Measurements from ENCODE around the gene EGLN1. TPM values are rescaled to one million over a fixed set of nuclear protein-coding genes. Genes with fewer than 3 reads are reported as not detected.
"Not testable (repeated sequence)": the region's sequence is repeated elsewhere in the genome, so short reads cannot be mapped to it uniquely, and the experiment has no call there.

EGLN1 gene
- total and polyA plus RNA-seq, 5 donors = 27.9 to 79.9 (median 67.2) TPM

DNA sequence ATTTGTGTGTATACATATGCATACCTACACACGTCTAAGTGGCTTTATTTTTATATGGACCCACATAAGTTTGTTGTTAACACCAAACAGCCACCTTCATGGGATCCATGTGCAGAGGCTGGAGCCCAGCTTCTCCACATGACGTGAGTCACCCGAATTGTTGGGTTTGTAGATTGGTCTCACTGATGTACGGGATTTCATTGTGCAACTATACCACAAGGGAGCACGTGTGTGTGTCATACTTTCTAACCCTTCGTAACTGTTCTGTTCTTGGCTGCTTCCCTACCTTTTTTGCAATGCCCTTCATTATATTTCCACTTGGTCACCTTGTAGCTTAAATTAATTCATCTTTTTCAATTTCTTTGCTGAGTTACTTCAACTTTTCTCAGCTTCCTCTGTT is 63.0 kb downstream of the EGLN1 start:
- WGBS = 60% methylated on average over 6 of the region's 6 CpGs
- intact Hi-C loops (cut with DNase I) = loop anchor here (5.0 to 10.0 kb wide), 3 partner anchors 56 to 248 kb away; no protein-coding TSS in a partner anchor
- ATAC-seq (peak; percentile 51 to 72), DNase-seq (peak in 2 of 3 donors; percentile 46 to 50)
- Histone ChIP-seq H3K4me3 (ENCODE audit: low read length) (no peak overlapping the region), H3K27ac (ENCODE audit: low read length) (no peak overlapping the region), H3K9me3 (ENCODE audit: control insufficient read depth, low read length) (no peaks in the 10 kb centered on the region), H3K4me1 (ENCODE audit: control insufficient read depth, insufficient read depth, low read length) (no peaks in the 10 kb centered on the region), H3K27me3 (ENCODE audit: control insufficient read depth, insufficient read depth) (no peaks in the 10 kb centered on the region)

- Histone ChIP-seq H3K4me1 (ENCODE audit: control insufficient read depth, insufficient read depth, low read length) (no peaks in the 10 kb centered on the region), H3K9me3 (ENCODE audit: control insufficient read depth, low read length) (no peaks in the 10 kb centered on the region), H3K4me3 (ENCODE audit: low read length) (no peak overlapping the region), H3K27ac (ENCODE audit: low read length) (peak overlapping the region; percentile 35), H3K27me3 (ENCODE audit: control insufficient read depth, insufficient read depth) (no peaks in the 10 kb centered on the region)
- intact Hi-C loops (cut with DNase I) = loop anchor here (5.0 to 10.0 kb wide), 3 partner anchors 57 to 249 kb away; no protein-coding TSS in a partner anchor
- ATAC-seq (peak; percentile 74 to 78), DNase-seq (peak in 2 of 3 donors; percentile 7 to 31)
- WGBS = 9% methylated on average over 4 of the region's 4 CpGs
Measured at GRCh38 chr1:231357831-231358354, 64.2 kb downstream of the EGLN1 start.

DNA sequence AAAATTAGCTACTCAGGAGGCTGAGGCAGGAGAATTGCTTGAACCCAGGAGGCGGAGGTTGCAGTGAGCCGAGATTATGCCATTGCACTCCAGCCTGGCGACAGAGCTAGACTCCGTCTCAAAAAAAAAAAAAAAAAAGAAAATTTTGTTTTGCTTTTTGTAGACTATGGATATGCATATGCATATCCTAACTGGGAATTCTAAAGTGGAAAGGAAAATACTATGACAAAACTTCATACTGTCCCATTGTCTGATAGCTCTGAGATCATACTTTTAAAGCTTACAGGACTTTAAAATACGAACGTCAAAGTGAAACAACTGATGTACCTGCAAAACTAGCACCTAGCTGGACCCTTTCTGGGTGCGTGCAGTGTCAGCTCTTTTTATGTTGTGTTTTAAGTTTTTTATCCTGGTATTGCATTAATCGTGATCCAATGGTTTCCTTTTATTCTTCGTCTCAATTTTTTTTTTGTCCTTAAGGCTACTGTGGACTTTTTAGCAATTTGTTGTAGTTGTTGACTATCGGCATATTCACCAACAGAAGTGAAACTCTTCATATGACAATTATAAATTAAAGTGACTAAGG is 64.8 kb downstream of the EGLN1 start:
- Histone ChIP-seq H3K27ac (ENCODE audit: low read length) (no peak overlapping the region), H3K27me3 (ENCODE audit: control insufficient read depth, insufficient read depth) (no peaks in the 10 kb centered on the region), H3K9me3 (ENCODE audit: control insufficient read depth, low read length) (no peaks in the 10 kb centered on the region), H3K4me1 (ENCODE audit: control insufficient read depth, insufficient read depth, low read length) (no peaks in the 10 kb centered on the region), H3K4me3 (ENCODE audit: low read length) (no peak overlapping the region)
- no peak for ATAC-seq
- 76% methylated on average over 10 of the region's 10 CpGs for WGBS
- intact Hi-C loops (cut with DNase I) = loop anchor here (5.0 to 10.0 kb wide), 3 partner anchors 58 to 250 kb away; no protein-coding TSS in a partner anchor
- no peak for DNase-seq

- intact Hi-C loops (cut with DNase I) = loop anchor here (5.0 to 10.0 kb wide), 3 partner anchors 60 to 252 kb away; no protein-coding TSS in a partner anchor
- no peaks in the 10 kb centered on the region for H3K4me1 ChIP-seq (ENCODE audit: control insufficient read depth, insufficient read depth, low read length)
- ATAC-seq = no peak
- no peak overlapping the region for H3K4me3 ChIP-seq (ENCODE audit: low read length)
- DNase-seq = no peak
- no peak overlapping the region for H3K27ac ChIP-seq (ENCODE audit: low read length)
- no peaks in the 10 kb centered on the region for H3K9me3 ChIP-seq (ENCODE audit: control insufficient read depth, low read length)
- H3K27me3 ChIP-seq (ENCODE audit: control insufficient read depth, insufficient read depth) = no peaks in the 10 kb centered on the region
- 78% methylated on average over 3 of the region's 3 CpGs for WGBS
Measured at GRCh38 chr1:231355171-231355570, 66.9 kb downstream of the EGLN1 start.

DNA sequence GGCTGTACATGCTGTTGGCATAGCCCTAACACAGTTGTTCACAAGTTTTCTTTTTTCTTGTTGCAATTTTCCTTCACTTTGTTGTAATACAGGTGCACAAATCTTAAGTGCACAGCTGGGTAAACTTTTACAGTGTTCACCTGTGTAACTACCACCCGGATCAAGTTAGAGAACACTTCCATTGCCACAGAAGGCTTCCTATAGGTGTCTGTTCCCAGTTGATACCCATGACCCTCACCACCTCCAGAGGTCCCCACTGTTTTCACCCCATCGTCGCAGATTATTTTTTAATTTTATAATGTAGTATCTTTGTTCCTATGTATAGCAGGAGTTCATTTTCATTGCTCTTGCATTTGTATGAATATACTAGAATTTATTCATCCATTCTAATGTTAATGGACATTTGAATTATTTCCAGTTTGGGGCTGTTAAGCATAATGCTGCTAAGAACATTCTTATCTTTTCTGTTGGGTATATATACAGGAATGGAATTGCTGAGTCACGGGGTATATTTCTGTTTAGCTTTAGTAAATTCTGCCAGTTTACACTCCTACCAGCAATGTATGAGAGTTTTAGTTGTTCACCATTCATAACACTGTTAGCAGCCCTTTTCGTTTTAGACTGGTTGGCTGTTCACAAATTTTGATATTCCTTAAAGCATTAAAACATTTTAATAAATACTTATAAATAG is 67.6 kb downstream of the EGLN1 start:
- Histone ChIP-seq H3K4me1 (ENCODE audit: control insufficient read depth, insufficient read depth, low read length) (no peaks in the 10 kb centered on the region), H3K4me3 (ENCODE audit: low read length) (no peak overlapping the region), H3K27ac (ENCODE audit: low read length) (no peak overlapping the region), H3K9me3 (ENCODE audit: control insufficient read depth, low read length) (no peaks in the 10 kb centered on the region), H3K27me3 (ENCODE audit: control insufficient read depth, insufficient read depth) (no peaks in the 10 kb centered on the region)
- WGBS = 82% methylated on average over 5 of the region's 5 CpGs
- no peak for ATAC-seq
- DNase-seq = no peak
- intact Hi-C loops (cut with DNase I) = loop anchor here (5.0 to 10.0 kb wide), 4 partner anchors 60 to 253 kb away; no protein-coding TSS in a partner anchor

DNA sequence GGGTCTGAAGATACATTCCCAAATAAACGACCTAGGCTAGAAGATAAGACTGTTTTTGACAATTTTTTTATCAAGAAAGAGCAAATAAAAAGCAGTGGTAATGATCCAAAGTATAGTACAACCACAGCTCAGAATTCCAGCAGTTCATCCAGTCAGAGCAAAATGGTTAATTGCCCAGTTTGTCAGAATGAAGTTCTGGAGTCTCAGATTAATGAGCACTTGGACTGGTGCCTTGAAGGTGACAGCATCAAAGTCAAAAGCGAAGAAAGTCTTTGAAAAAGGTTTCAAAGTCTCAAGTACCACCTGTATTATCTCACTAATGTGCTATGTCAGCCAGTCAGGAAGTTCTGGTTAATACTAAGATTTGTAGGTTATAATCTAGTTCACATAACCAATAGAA is 69.0 kb downstream of the EGLN1 start:
- intact Hi-C loops (cut with DNase I) = loop anchor here in 1 of 4 donors (5.0 to 10.0 kb wide), 2 partner anchors 62 to 249 kb away; no protein-coding TSS in a partner anchor
- Histone ChIP-seq H3K4me1 (ENCODE audit: control insufficient read depth, insufficient read depth, low read length) (no peaks in the 10 kb centered on the region), H3K27ac (ENCODE audit: low read length) (no peak overlapping the region), H3K27me3 (ENCODE audit: control insufficient read depth, insufficient read depth) (no peaks in the 10 kb centered on the region), H3K9me3 (ENCODE audit: control insufficient read depth, low read length) (no peaks in the 10 kb centered on the region), H3K4me3 (ENCODE audit: low read length) (no peak overlapping the region)
- DNase-seq (no peak), ATAC-seq (no peak)
- 62% methylated on average over 2 of the region's 2 CpGs for WGBS

DNA sequence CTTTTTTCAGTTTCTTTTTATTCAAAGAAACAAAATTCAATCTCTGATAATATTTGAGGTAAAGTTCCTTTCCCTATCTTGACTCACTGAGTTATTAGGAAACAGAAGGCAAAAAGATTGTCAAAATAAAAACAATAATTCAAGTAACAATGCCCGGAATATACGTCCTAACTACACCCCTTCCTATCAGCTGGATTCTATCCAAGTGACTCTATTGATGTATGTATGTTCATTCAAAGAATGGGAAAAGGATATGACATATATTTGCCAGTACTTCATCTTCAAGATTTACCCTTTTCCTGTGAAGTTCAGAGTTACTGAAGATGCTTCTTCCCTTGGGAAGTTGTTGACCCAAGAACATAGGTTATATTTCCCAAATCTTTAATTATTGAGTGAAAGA is 70.3 kb downstream of the EGLN1 start:
- no peak overlapping the region for H3K27ac ChIP-seq (ENCODE audit: low read length)
- no peaks in the 10 kb centered on the region for H3K4me1 ChIP-seq (ENCODE audit: control insufficient read depth, insufficient read depth, low read length)
- intact Hi-C loops (cut with DNase I) = loop anchor here in 1 of 4 donors (5.0 to 10.0 kb wide), 2 partner anchors 63 to 250 kb away; no protein-coding TSS in a partner anchor
- H3K4me3 ChIP-seq (ENCODE audit: low read length) = no peak overlapping the region
- ATAC-seq (no peak), DNase-seq (no peak)
- no peaks in the 10 kb centered on the region for H3K27me3 ChIP-seq (ENCODE audit: control insufficient read depth, insufficient read depth)
- H3K9me3 ChIP-seq (ENCODE audit: control insufficient read depth, low read length) = no peaks in the 10 kb centered on the region
- 47% methylated on average over 2 of the region's 2 CpGs for WGBS

- H3K27me3 ChIP-seq (ENCODE audit: control insufficient read depth, insufficient read depth); H3K4me3 ChIP-seq (ENCODE audit: low read length); intact Hi-C loops (cut with DNase I); H3K9me3 ChIP-seq (ENCODE audit: control insufficient read depth, low read length); H3K27ac ChIP-seq (ENCODE audit: low read length); H3K4me1 ChIP-seq (ENCODE audit: control insufficient read depth, insufficient read depth, low read length); ATAC-seq; DNase-seq: not testable (repeated sequence)
- 93% methylated on average over 1 of the region's 1 CpG for WGBS
Measured at GRCh38 chr1:231348856-231349255, 73.2 kb downstream of the EGLN1 start.

GRCh38 chr1:231348442-231348841 is 73.6 kb downstream of the EGLN1 start:
- intact Hi-C loops (cut with DNase I) = no loop called here
- no peaks in the 10 kb centered on the region for H3K4me1 ChIP-seq (ENCODE audit: control insufficient read depth, insufficient read depth, low read length)
- no peak overlapping the region for H3K27ac ChIP-seq (ENCODE audit: low read length)
- H3K4me3 ChIP-seq (ENCODE audit: low read length) = no peak overlapping the region
- DNase-seq (no peak), ATAC-seq (no peak)
- no peaks in the 10 kb centered on the region for H3K9me3 ChIP-seq (ENCODE audit: control insufficient read depth, low read length)
- no peaks in the 10 kb centered on the region for H3K27me3 ChIP-seq (ENCODE audit: control insufficient read depth, insufficient read depth)
- WGBS = 94% methylated on average over 4 of the region's 4 CpGs

DNA sequence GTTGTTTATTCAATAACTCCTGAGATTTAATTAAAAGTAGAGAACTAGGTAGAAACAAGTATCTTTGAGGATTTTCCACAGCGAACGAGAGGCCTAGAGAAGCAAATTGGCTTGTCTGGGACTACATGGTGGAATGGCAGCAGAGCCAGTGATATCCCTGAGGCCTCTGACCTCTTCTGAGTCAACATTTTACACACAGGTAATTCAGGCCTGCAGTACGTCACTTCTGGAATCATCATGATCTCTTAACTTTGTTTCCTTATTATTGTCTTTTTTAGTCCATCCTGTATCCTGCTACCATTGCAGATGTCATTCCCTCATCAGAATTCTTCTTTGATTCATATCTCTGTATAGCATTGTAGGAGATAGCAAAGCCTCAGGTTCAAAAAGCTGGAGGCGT is 74.1 kb downstream of the EGLN1 start:
- Histone ChIP-seq H3K9me3 (ENCODE audit: control insufficient read depth, low read length) (no peaks in the 10 kb centered on the region), H3K4me3 (ENCODE audit: low read length) (no peak overlapping the region), H3K27ac (ENCODE audit: low read length) (no peak overlapping the region), H3K4me1 (ENCODE audit: control insufficient read depth, insufficient read depth, low read length) (no peaks in the 10 kb centered on the region), H3K27me3 (ENCODE audit: control insufficient read depth, insufficient read depth) (no peaks in the 10 kb centered on the region)
- WGBS = 93% methylated on average over 4 of the region's 4 CpGs
- DNase-seq = no peak
- ATAC-seq = no peak
- intact Hi-C loops (cut with DNase I) = no loop called here

DNA sequence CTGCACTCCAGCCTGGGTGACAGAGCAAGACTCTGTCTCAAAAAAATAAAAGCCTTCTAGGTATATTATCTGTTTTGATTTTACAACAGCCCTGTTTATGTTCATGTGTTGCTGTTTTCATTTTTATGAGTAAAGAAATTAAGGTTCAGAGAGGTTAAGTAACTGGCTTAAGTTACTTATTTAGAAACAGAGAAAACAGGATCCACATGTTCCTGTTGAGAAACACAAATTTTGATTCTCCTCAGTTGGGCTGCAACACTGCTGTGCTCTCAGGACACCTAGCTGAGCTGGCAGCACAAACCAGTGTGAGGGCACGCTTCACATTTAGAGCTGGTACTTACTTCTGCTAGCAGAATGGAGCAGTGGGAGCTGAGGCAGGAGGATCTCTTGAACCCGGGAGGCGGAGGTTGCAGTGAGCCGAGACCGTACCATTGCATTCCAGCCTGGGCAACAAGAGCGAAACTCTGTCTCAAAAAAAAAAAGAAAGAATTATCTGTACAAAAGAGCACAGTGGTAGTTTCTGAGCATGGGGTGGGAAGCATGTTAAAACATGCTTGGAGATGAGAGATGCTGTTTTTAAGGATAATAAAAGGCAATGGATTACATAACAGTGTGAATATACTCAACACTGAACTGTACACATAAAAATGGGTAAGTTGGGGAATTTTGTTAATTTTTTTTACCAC is 81.6 kb downstream of the EGLN1 start:
- Histone ChIP-seq H3K27me3 (ENCODE audit: control insufficient read depth, insufficient read depth) (no peaks in the 10 kb centered on the region), H3K4me1 (ENCODE audit: control insufficient read depth, insufficient read depth, low read length) (peaks cover 12% of the 10 kb centered on the region), H3K4me3 (ENCODE audit: low read length) (no peak overlapping the region), H3K9me3 (ENCODE audit: control insufficient read depth, low read length) (no peaks in the 10 kb centered on the region), H3K27ac (ENCODE audit: low read length) (no peak overlapping the region)
- ATAC-seq (no peak), DNase-seq (no peak)
- intact Hi-C loops (cut with DNase I) = no loop called here
- 94% methylated on average over 6 of the region's 6 CpGs for WGBS

Measured in right cardiac atrium (tissue), 5 donors.